SK-N-SH treated with all-trans-retinoic acid at 6 μM for 48 hours (cell line): ENCODE data around the gene CTIF.

Source experiments
- ATAC-seq: fragments of 200-7000 bp; cut with Tn5 transposase; 3 replicates; pipeline ENCODE4 v1.9.1; 2020; ENCODE audit warnings: mild to moderate bottlenecking, moderate library complexity
- ARNTL ChIP-seq: fragments of 450-650 bp; formaldehyde crosslinking; IDR thresholded peaks from 2 replicates; pipeline ENCODE4 v1.5.0; 2020; ENCODE audit warnings: low read depth, mild to moderate bottlenecking, moderate library complexity, borderline replicate concordance
- BACH2 ChIP-seq: fragments of 250-450 bp; sonication (Bioruptor Pico); IDR thresholded peaks from 2 replicates; pipeline ENCODE4 v1.9.0; 2021; ENCODE audit warnings: mild to moderate bottlenecking, borderline replicate concordance
- CREB5 ChIP-seq: fragments of 250-450 bp; sonication (Bioruptor Pico); IDR thresholded peaks from 2 replicates; pipeline ENCODE4 v1.5.1; 2020; ENCODE audit warnings: low read depth, mild to moderate bottlenecking, moderate library complexity
- CSDC2 ChIP-seq: fragments of 250-450 bp; sonication (Bioruptor Pico); IDR thresholded peaks from 2 replicates; pipeline ENCODE4 v1.5.0; 2020; ENCODE audit warnings: mild to moderate bottlenecking, moderate library complexity
- CSRNP3 ChIP-seq: fragments of 250-450 bp; sonication (Bioruptor Pico); IDR thresholded peaks from 2 replicates; pipeline ENCODE4 v1.5.1; 2021; ENCODE audit warnings: mild to moderate bottlenecking, moderate library complexity
- ESRRG ChIP-seq: fragments of 250-450 bp; sonication (Bioruptor Pico); IDR thresholded peaks from 2 replicates; pipeline ENCODE4 v1.6.1; 2021; ENCODE audit warnings: mild to moderate bottlenecking
- GLIS3 ChIP-seq: fragments of 250-450 bp; sonication (Bioruptor Pico); IDR thresholded peaks from 2 replicates; pipeline ENCODE4 v1.5.0; 2020; ENCODE audit warnings: mild to moderate bottlenecking, moderate library complexity
- ISL1 ChIP-seq: fragments of 250-450 bp; sonication (Bioruptor Pico); IDR thresholded peaks from 2 replicates; pipeline ENCODE4 v2.1.2; 2022; ENCODE audit warnings: mild to moderate bottlenecking, moderate library complexity
- OSR1 ChIP-seq: fragments of 250-450 bp; sonication (Bioruptor Pico); IDR thresholded peaks from 2 replicates; pipeline ENCODE4 v1.8.0; 2022; ENCODE audit warnings: moderate library complexity, mild to moderate bottlenecking, inconsistent platforms
- PATZ1 ChIP-seq: fragments of 250-450 bp; sonication (Bioruptor Pico); IDR thresholded peaks from 2 replicates; pipeline ENCODE4 v1.8.0; 2020; ENCODE audit warnings: mild to moderate bottlenecking, moderate library complexity, borderline replicate concordance
- POU6F1 ChIP-seq: fragments of 250-450 bp; sonication (Bioruptor Pico); IDR thresholded peaks from 2 replicates; pipeline ENCODE4 v1.8.0; 2021; ENCODE audit warnings: low read depth, mild to moderate bottlenecking, moderate library complexity, borderline replicate concordance
- SNAI2 ChIP-seq: fragments of 250-450 bp; sonication (Bioruptor Pico); IDR thresholded peaks from 2 replicates; pipeline ENCODE4 v1.5.0; 2020; ENCODE audit warnings: mild to moderate bottlenecking, moderate library complexity
- TCF4 ChIP-seq: fragments of 250-450 bp; sonication (Bioruptor Pico); IDR thresholded peaks from 2 replicates; pipeline ENCODE4 v1.8.0; 2021; ENCODE audit warnings: mild to moderate bottlenecking, moderate library complexity, borderline replicate concordance
- TOX ChIP-seq: fragments of 250-450 bp; sonication (Bioruptor Pico); IDR thresholded peaks from 2 replicates; pipeline ENCODE4 v1.8.0; 2021; ENCODE audit warnings: mild to moderate bottlenecking, moderate library complexity, borderline replicate concordance
- TSHZ2 ChIP-seq: fragments of 250-450 bp; sonication (Bioruptor Pico); IDR thresholded peaks from 2 replicates; pipeline ENCODE4 v1.5.0; 2020; ENCODE audit warnings: mild to moderate bottlenecking, moderate library complexity
- ZC3H10 ChIP-seq: fragments of 250-450 bp; sonication (Bioruptor Pico); IDR thresholded peaks from 2 replicates; pipeline ENCODE4 v1.5.1; 2021; ENCODE audit warnings: mild to moderate bottlenecking, moderate library complexity
- ZFP3 ChIP-seq: fragments of 250-450 bp; sonication (Bioruptor Pico); IDR thresholded peaks from 2 replicates; pipeline ENCODE4 v1.5.0; 2020; ENCODE audit warnings: mild to moderate bottlenecking, moderate library complexity
- ZFP30 ChIP-seq: fragments of 450-650 bp; formaldehyde crosslinking; IDR thresholded peaks from 2 replicates; pipeline ENCODE4 v1.5.0; 2022; ENCODE audit warnings: mild to moderate bottlenecking, moderate library complexity
- ZNF70 ChIP-seq: fragments of 450-650 bp; formaldehyde crosslinking; IDR thresholded peaks from 2 replicates; pipeline ENCODE4 v1.5.0; 2020; ENCODE audit warnings: mild to moderate bottlenecking, moderate library complexity
- ZNF8 ChIP-seq: fragments of 450-650 bp; formaldehyde crosslinking; IDR thresholded peaks from 2 replicates; pipeline ENCODE4 v1.5.0; 2020; ENCODE audit warnings: mild to moderate bottlenecking, moderate library complexity

Gene CTIF

GRCh38 chr18:48637081-48637990 is 98.5 kb downstream of the CTIF start:
- ATAC-seq: no peak
- TF ChIP-seq ARNTL (CRISPR knock-in tag) (no peak), OSR1 (CRISPR knock-in tag) (no peak), TOX (CRISPR knock-in tag) (no peak), CSDC2 (CRISPR knock-in tag) (no peak), ZNF70 (no peak), SNAI2 (no peak), CREB5 (no peak), TSHZ2 (no peak), GLIS3 (no peak), ZFP3 (no peak), ZNF8 (CRISPR knock-in tag) (no peak), ZC3H10 (no peak), CSRNP3 (CRISPR knock-in tag) (no peak)

- ATAC-seq: no peak
- TF ChIP-seq BACH2 (CRISPR knock-in tag) (no peak), TOX (CRISPR knock-in tag) (no peak), ZC3H10 (no peak), ZNF70 (no peak), ISL1 (CRISPR knock-in tag) (no peak), ESRRG (no peak), ZNF8 (CRISPR knock-in tag) (no peak), OSR1 (CRISPR knock-in tag) (no peak), TCF4 (CRISPR knock-in tag) (no peak)
- TF ChIP-seq, all 23 proteins: peak for 0
These were observed 99.6 kb downstream of the CTIF start for GRCh38 chr18:48638451-48638850.

GRCh38 chr18:48638896-48639771 is 100.3 kb downstream of the CTIF start:
- no peak for ATAC-seq
- no peak for TF ChIP-seq ZFP30 (CRISPR knock-in tag)
- TF ChIP-seq BACH2 (CRISPR knock-in tag): no peak
- TF ChIP-seq GLIS3: no peak
- no peak for TF ChIP-seq ZFP3
- no peak for TF ChIP-seq CSDC2 (CRISPR knock-in tag)
- TF ChIP-seq PATZ1 (CRISPR knock-in tag): no peak
- TF ChIP-seq OSR1 (CRISPR knock-in tag): no peak
- TF ChIP-seq ISL1 (CRISPR knock-in tag): no peak
- TF ChIP-seq POU6F1 (CRISPR knock-in tag): no peak
- no peak for TF ChIP-seq TSHZ2
